HG02763 (cell line): Measurements from ENCODE around the gene C1orf198.
"Not testable (repeated sequence)": the region's sequence is repeated elsewhere in the genome, so short reads cannot be mapped to it uniquely, and the experiment has no call there.

ENCODE experiments used
- ATAC-seq: cut with Tn5 transposase; IDR thresholded peaks from one replicate; pipeline ENCODE4 v1.9.1; 2021; ENCODE audit warnings: mild to moderate bottlenecking, moderate library complexity; ENCODE audit not compliant: unreplicated experiment

C1orf198 gene

GRCh38 chr1:230861489-230861888 is 6.8 kb downstream of the C1orf198 start:
- no peak for ATAC-seq

GRCh38 chr1:230860617-230861384 is 7.5 kb downstream of the C1orf198 start:
- no peak for ATAC-seq

DNA sequence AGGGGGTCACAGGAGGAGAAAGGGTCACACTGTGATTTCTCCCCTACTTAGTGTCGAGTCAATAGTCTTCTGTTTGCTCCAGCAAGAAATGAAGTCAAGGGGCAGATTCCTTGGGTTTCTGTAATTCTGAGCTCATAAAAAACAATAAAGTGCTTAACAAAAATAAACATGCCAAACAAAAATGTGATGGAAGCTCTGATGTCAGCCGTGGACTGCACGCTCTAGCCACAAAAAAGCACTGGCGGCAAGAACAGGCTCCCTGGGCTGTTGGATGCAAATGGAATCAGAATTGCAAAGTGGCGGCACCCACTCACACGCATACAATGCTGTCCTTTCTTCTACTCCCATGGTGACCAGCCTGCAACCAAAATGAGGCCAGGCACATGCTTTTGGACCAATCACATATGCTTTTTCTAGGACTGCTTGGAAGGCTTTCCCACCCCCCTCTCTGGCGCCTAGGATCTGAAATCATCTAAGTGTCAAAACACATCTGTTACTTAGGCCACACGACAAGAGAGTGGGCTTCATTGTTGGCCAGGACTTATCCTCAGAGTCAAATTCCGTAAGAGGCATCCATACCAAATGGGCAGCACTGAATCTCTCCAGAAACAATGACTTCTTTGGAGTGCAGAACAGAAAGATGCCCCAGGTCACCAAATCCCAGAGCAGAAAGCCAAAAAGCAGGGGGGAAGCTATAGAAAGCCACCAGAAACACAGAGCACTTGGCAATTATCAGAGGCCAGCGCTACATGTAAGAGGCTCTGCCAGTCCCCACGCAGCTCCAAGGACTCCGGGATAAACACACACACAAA is 9.2 kb downstream of the C1orf198 start:
- ATAC-seq: no peak

GRCh38 chr1:230858236-230858820 is 10.0 kb downstream of the C1orf198 start:
- ATAC-seq: no peak

GRCh38 chr1:230857822-230858221 is 10.5 kb downstream of the C1orf198 start:
- ATAC-seq: no peak

GRCh38 chr1:230857077-230857476 is 11.2 kb downstream of the C1orf198 start:
- no peak for ATAC-seq

GRCh38 chr1:230855886-230856285 is 12.4 kb downstream of the C1orf198 start:
- no peak for ATAC-seq

DNA sequence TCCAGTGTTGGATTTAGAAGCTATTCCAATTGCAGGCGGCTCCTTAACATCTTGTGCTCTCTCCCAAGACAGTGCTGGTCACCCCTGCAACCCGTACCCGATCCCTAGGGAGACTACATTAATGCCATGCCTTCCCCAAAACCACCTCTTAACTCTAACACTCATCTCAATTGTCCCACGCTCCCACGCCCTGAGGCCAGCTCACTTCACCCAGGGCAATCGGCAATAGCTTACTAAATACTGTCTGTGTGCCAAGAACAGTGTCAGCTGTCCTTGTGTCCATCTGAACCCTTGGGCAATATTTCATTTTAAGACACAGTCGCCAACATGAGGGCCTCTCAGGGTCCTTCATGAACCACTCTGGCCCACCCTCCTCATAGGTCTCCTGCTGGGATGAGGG is 13.9 kb downstream of the C1orf198 start:
- no peak for ATAC-seq

GRCh38 chr1:230853731-230854130 is 14.6 kb downstream of the C1orf198 start:
- ATAC-seq: no peak

DNA sequence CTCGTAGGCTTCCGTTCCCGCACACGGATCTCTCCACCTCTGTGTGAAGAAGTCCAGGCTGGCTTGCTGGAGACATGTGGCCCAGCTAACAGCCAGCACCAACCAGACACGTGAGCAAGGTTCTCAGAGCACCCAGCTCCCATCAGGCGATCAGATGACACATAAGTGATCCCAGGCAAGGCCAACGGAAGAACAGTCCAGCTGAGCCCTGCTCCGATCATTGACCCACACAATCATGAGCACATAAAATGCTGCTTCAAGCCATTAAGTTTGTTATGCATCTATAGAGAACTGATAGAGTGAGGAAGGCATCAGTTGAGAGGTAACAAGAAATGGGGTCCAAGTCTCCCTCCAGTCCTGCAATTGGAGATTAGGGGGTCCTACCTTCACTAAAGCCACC is 15.4 kb downstream of the C1orf198 start:
- ATAC-seq: no peak

DNA sequence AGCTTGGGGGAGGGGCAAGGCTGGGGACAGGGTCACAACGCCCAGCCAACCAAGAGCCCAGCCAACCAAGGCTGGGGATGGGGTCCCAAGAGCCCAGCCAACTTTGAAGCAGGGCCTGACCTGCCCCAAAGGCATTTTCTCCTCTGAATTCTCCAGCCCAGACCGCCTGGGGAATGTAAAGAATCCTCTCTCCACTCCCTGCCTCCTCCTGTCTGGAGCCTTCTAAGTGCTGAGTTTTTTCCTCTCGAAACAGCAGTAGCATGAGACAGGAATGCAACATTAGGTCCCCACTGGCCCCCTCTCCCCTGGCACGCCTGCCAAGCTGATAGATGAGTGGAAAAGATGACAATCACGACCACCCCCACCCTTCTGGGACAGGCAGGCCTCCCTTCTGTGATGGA is 17.0 kb downstream of the C1orf198 start:
- ATAC-seq: no peak

GRCh38 chr1:230850547-230850946 is 17.8 kb downstream of the C1orf198 start:
- ATAC-seq: no peak

DNA sequence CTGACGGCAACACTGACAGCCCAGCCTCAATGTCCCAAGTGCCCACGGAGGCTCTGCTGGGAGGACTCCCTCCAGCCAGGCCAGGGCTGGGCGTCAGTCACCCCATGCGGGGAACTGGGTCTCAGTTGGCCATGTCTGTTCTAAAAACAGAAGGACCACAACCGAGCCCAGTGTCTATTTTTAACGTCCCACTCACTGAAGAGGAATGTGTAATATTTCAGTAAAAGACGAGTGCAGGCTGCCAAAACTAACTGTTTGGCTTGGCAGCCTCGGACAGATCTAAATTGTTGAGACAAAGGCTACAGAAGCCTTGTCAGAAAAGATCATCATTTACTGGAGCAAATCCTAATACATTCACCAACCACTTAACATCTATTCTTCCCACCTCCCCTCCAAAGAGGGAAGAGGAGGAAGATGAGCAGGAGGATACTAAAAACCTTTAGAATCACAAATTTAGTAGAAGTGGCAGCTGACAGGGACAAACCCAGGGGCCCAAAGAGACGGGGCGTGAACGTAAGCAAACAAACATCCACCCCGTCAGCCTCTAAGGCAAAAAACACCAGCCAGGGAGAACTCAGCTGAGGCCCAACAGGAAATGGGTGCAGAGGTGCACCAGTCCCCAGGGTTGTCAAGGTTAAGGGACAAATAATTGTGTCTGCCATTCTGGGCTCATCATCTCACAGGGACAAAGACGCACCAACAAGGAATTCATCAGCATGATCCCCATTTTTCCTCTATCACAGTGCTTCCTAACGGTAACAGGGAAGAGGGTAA is 18.7 kb downstream of the C1orf198 start:
- no peak for ATAC-seq

DNA sequence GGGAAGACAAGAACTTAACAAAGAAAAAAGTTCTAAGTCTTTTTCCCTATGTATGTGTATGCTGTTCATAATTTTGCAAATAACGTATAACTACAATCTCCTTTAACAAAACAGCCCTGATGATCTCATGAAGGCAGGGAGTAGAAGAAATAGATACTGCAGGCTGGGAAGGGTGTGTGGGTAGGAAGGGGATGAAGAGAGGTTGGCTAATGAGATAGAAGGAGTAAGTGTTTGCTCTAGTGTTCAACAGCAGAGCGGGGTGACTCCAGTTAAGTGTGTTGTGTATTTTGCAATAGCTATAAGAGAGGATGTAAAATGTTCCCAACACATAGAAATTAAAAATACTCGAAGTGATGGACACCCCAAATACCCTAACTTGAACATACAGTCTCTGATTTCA is 20.1 kb downstream of the C1orf198 start:
- no peak for ATAC-seq

GRCh38 chr1:230845184-230845583 is 23.1 kb downstream of the C1orf198 start:
- ATAC-seq: not testable (repeated sequence)

DNA sequence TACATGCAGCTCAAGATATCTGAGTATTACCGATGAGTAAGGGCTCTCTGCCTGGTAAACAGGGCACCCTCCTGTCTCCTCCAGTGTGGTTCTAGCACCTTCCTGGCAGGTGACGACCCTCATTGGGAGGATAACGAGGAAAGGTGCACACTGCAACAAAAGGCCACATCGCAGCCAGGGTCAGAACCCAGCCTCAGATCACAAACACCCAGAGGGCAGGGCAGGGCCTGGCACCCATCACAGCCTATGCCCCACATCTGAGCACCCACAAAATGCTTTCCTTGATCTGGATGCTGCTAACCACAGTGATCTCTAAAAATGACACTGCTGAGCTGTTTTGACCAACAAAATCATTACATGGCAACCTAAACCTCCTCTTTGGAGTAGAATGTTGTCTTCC is 23.8 kb downstream of the C1orf198 start:
- no peak for ATAC-seq

- ATAC-seq: no peak
These were observed 24.6 kb downstream of the C1orf198 start for GRCh38 chr1:230843503-230844309.

DNA sequence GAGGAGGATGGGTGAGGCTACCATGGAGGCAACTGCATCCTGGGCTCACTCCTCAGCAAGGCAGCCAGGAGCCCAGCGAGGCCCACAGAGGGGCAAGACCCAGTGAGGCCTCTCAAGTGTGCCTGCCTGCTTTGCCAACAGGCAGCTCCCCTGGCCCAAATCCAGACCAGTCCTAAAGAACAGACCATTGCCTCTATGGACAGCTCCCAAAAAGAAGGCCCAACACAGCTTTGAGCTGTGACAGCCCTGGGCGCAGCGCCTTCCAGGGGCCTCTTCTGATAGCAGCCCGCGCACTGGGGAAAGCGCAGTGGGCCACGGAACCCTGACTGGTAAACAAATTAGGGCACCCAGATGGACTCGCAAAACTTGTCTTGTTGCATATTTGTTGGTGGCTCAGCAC is 25.5 kb downstream of the C1orf198 start:
- no peak for ATAC-seq

- ATAC-seq: no peak
These were observed 29.1 kb downstream of the C1orf198 start for GRCh38 chr1:230839173-230839572.

GRCh38 chr1:230836793-230837192 is 31.5 kb downstream of the C1orf198 start:
- no peak for ATAC-seq
